LHCN-M2 (cell line): ENCODE measurements around the gene APBA2. TPM values are rescaled to one million over a fixed set of nuclear protein-coding genes. Genes with fewer than 3 reads are reported as not detected.

Experiments
- DNase-seq: peaks from one replicate; pipeline ENCODE4 v3.0.0-alpha.2; 2012; ENCODE audit warnings: low read depth
- total RNA-seq: library from RNA; depleted of rRNA; stranded (reverse); fragments of >200 nt; gene quantifications from 2 replicates; pipeline ENCODE4 v1.2.3, GENCODE V29; 2014

APBA2 gene
- total RNA-seq, 1 experiment from 2014 or later: not detected

GRCh38 chr15:29086001-29086400, 200.2 kb downstream of the APBA2 start:
- no peak for DNase-seq

DNA sequence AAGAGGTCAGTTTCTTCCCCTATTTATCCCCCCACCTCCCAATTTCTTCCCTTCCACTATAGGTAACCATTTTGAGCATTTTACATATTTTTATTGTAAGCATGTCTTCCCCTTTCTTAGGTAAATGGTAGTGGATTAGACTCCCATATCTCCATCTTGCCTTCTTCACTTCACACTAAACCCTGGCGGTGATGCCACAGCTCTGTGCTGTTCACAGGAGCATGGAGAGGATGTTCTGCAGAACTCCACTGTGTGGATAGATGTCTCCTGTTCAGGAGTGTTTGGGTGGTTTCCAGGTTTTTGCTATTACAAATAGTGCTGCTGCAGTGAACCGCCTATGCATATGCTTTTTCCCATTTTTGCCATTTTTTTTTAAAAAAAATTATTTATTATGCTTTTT, 201.1 kb downstream of the APBA2 start:
- no peak for DNase-seq

GRCh38 chr15:29087521-29088285, 201.9 kb downstream of the APBA2 start:
- DNase-seq: no peak

DNA sequence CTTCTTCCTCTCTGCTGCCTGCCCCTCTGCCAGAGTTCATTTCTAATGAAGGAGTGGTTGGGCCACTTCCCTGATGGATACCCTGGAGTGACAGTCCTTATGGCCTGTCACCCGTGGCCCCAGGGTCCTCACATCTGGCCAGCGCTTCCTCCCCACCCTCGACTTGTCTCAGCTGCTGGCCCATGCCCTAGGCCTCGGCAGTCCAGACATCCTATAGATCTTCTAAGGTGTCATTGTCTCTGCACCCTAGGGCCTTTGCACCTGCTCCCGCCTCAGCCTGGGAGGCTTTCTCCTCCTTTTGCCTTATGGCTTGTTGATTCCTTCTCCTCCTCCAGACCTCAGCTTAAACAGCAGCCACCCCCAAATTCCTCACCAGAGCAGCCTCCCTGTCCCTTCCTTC, 202.9 kb downstream of the APBA2 start:
- DNase-seq: no peak

- no peak for DNase-seq
Observed at GRCh38 chr15:29089731-29090616, 204.2 kb downstream of the APBA2 start.

- DNase-seq: no peak
Observed at GRCh38 chr15:29090617-29091466, 205.1 kb downstream of the APBA2 start.

DNA sequence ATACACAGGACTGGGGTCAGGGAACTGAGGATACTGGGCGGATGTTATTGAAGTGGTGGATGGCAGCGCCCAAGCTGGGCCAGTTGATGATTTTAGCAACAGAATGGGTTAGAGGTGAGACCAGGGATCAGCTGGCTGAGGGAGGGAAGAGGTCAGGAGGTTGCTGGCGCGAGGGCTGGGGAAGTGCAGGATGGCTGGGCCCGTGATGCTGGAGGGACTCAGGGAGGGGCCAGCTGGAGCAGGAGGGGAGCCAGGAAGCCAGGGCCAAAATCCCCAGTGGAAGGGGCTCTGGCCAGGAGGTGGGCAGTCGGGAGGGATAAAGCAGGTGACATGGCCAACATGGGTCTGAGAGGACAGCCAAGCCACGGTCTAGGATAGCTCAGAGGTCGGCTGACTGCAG, 205.9 kb downstream of the APBA2 start:
- no peak for DNase-seq

DNA sequence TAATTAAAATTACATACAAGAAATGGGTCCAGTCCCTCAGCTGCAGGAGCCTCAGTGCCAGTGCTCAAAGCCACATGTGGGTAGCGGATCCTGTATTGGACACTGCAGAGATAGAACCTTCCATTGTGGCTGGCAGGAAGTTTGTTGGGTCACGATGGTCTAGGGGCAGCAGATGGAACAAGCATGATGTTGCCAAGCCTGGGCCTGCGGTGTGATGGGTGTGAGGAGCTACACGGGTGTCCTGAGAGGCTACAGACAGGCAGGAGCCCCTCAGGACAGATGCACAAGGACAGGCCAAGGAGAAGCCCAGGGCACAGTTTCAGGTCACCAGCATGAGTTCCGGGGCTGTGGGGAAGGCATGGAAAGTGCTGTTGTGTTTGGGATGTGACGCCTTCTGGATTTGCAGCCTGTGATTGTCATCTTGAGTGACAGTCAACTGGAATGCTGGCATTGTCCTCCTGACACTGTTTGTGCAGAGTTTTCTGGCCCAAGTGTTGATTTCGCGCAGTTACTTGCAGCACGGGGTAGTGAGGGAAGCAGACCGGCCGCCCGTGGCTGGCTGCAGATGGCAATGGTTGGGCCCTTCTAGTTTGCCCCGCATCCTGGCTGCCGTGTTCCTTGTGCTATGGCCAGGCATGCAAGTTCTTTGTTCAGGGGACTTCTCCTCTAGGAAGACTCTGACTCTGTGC, 206.7 kb downstream of the APBA2 start:
- DNase-seq: no peak

GRCh38 chr15:29093065-29093435, 207.3 kb downstream of the APBA2 start:
- DNase-seq: no peak

GRCh38 chr15:29093696-29094343, 208.0 kb downstream of the APBA2 start:
- no peak for DNase-seq

DNA sequence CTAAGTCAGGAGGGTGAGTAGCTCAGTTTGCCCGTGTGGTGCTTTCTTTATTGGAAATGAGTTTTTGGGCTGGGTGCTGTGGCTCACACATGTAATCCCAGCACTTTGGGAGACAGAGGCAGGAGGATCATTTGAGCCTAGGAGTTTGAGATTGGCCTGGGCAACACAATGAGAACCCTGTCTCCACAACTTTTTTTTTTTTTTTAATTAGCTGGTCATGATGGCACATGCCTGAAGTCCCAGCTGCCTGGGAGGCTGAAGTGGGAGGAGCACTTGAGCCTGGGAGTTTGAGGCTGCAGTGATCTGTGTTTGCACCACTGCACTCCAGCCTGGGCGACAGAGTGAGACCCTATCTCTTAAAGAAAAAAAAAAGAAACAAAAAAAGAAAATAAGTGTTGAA, 208.9 kb downstream of the APBA2 start:
- no peak for DNase-seq

- DNase-seq: no peak
Observed at GRCh38 chr15:29095746-29096145, 210.0 kb downstream of the APBA2 start.

DNA sequence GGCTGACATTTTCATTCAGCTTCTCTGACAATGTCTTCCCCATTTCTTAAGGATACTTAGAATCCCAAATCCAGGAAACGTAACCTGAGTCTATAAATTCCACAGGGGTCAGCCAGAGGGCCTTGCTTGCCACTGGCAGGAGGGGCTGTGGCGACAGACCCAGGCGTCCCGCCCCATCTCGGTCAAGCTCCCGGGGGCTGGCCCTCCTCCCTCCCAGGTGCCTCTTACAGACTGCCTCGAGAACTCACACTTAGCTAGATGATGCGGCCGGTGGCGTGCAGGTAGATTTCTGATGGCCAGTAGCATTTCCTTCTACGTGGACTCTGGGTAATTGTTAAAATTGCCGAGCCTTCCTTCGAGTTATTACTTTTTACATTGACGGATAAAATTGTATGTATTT, 211.4 kb downstream of the APBA2 start:
- no peak for DNase-seq

GRCh38 chr15:29097971-29098370, 212.2 kb downstream of the APBA2 start:
- DNase-seq: no peak

- DNase-seq: no peak
Observed at GRCh38 chr15:29098652-29099051, 212.9 kb downstream of the APBA2 start.

- DNase-seq: no peak
Observed at GRCh38 chr15:29099131-29099880, 213.5 kb downstream of the APBA2 start.

DNA sequence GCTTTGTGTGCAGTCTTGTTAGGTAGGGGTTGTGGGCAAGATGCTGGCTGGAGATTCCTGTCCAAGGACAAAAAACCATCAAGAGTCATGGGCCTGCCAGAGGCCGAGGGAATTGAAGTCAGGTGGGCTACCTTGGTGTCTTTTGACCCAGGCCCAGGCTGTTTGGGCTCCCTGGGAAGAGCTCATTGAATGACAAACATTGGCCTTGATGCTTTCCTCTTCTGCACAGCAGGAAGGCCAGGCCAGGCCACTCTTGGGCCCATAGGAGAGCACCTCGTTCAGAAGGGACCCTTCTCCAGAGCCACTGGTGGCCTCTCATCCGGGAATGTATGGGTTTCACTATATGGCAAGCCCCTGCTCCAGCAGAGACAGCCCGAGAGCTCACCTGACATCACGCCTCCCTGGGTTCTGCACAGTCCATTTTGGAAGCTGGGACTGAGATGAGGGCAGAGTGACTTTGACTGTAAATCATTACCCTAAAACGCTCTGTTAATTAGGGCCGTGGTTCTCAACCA, 214.8 kb downstream of the APBA2 start:
- no peak for DNase-seq

GRCh38 chr15:29101491-29101890, 215.7 kb downstream of the APBA2 start:
- DNase-seq: no peak

DNA sequence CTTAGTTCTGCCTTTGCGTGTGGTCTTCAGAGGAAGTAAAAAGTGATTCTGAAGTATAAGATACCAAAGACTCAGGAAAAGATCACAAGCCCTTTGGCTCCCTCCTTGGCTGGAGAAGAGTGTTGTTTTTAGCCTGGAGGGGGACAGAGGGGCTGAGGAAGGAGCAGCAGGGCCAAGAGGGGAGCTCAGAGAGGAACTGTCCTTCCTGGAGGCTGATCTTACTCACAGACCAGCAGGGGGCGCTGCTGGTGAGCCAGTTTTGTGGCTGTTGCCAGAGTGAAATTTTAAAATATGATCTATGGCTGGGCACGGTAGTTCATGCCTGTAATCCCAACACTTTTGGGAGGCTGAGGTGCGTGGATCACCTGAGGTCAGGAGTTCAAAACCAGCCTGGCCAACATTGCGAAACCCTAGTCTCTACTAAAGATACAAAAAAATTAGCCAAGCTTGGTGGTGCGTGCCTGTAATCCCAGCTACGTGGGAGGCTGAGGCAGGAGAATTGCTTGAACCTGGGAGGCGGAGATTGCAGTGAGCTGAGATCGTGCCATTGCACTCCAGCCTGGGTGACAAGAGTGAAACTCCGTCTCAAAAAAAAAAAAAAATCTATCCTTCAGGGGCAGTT, 216.5 kb downstream of the APBA2 start:
- peak; percentile 4 for DNase-seq
